Measurements from ENCODE around the gene MVK. TPM values are rescaled to one million over a fixed set of nuclear protein-coding genes. Genes with fewer than 3 reads are reported as not detected.

The MVK gene
- total and polyA plus RNA-seq, 12 donors = 10.8 to 194 (median 25.2) TPM

GRCh38 chr12:109619002-109619604 is 45.5 kb downstream of the MVK start:
- no peak overlapping the region for H3K4me3 ChIP-seq
- H3K27ac ChIP-seq = no peak overlapping the region
- H3K27me3 ChIP-seq = no peaks in the 10 kb centered on the region
- no peaks in the 10 kb centered on the region for H3K36me3 ChIP-seq (replicated peaks in 1 of 2)
- no peaks in the 10 kb centered on the region for H3K9me3 ChIP-seq (replicated peaks in 1 of 3)
- H3K4me1 ChIP-seq (replicated peaks in 1 of 2) = no peaks in the 10 kb centered on the region
- TF ChIP-seq POLR2A (IDR thresholded peaks at IDR 0.05) = no peak
- TF ChIP-seq CTCF (IDR thresholded peaks at IDR 0.05) = no peak
- 84 to 89% (median 87%) methylated on average over 8 of the region's 8 CpGs for WGBS, 4 donors
- intact Hi-C loops (cut with DNase I) = loop anchor here in 1 of 2 donors (10.0 kb wide), 1 partner anchor 76 kb away; no protein-coding TSS in a partner anchor
- no peak for DNase-seq

GRCh38 chr12:109621211-109621694 is 47.7 kb downstream of the MVK start:
- Histone ChIP-seq H3K27ac (no peak overlapping the region), H3K36me3 (replicated peaks in 1 of 2) (no peaks in the 10 kb centered on the region), H3K27me3 (no peaks in the 10 kb centered on the region), H3K9me3 (replicated peaks in 1 of 3) (no peaks in the 10 kb centered on the region), H3K4me1 (replicated peaks in 1 of 2) (peaks cover 13% of the 10 kb centered on the region in 2 donors), H3K4me3 (no peak overlapping the region)
- TF ChIP-seq CTCF (IDR thresholded peaks at IDR 0.05) (no peak), POLR2A (IDR thresholded peaks at IDR 0.05) (no peak)
- intact Hi-C loops (cut with DNase I) = no loop called here
- no peak for DNase-seq
- WGBS, 4 donors = 65 to 77% (median 74%) methylated on average over 1 of the region's 1 CpG

- Histone ChIP-seq H3K9me3 (replicated peaks in 1 of 3) (no peaks in the 10 kb centered on the region), H3K4me3 (no peak overlapping the region)
Observed at GRCh38 chr12:109621901-109622364, 48.3 kb downstream of the MVK start.

GRCh38 chr12:109624467-109624866 is 50.9 kb downstream of the MVK start:
- 43 to 67% (median 64%) methylated on average over 4 to 8 of the region's 8 CpGs for WGBS, 4 donors
- Histone ChIP-seq H3K4me3 (no peak overlapping the region), H3K27me3 (no peaks in the 10 kb centered on the region), H3K4me1 (replicated peaks in 1 of 2) (peaks cover 13% of the 10 kb centered on the region in 2 donors), H3K9me3 (replicated peaks in 1 of 3) (no peaks in the 10 kb centered on the region), H3K27ac (peak overlapping the region in 2 of 5 donors; percentile 64 to 88), H3K36me3 (replicated peaks in 1 of 2) (no peaks in the 10 kb centered on the region)
- TF ChIP-seq CTCF (IDR thresholded peaks at IDR 0.05) = no peak
- TF ChIP-seq POLR2A (IDR thresholded peaks at IDR 0.05) = no peak
- intact Hi-C loops (cut with DNase I) = no loop called here
- peak; percentile 62 to 85 (median 70) for DNase-seq

More at GRCh38 chr12:109621901-109622364, 48.3 kb downstream of the MVK start:
- Histone ChIP-seq H3K27ac (no peak overlapping the region), H3K36me3 (replicated peaks in 1 of 2) (no peaks in the 10 kb centered on the region), H3K4me1 (replicated peaks in 1 of 2) (peaks cover 13% of the 10 kb centered on the region in 2 donors), H3K27me3 (no peaks in the 10 kb centered on the region)
- WGBS, 4 donors = 46 to 59% (median 53%) methylated on average over 19 to 22 of the region's 22 CpGs
- no peak for TF ChIP-seq POLR2A (IDR thresholded peaks at IDR 0.05)
- TF ChIP-seq CTCF (IDR thresholded peaks at IDR 0.05) = no peak
- DNase-seq = no peak
- intact Hi-C loops (cut with DNase I) = no loop called here

Measured in adrenal gland (tissue), 12 donors.